Testis (tissue), 2 donors: Measurements from ENCODE around the gene MED27.

Experiments used
- CTCF ChIP-seq, 3 experiments: fragments of 450-650 bp in 2 of 3; fragments of 200-600 bp in 1 of 3; sonication (generic) in 1 of 3; IDR thresholded peaks; one replicate each; pipeline ENCODE4 v1.5.1; 2016 to 2019; ENCODE audit warnings: antibody characterized with exemption in 3 of 3, mild to moderate bottlenecking in 2 of 3, moderate library complexity in 1 of 3
- POLR2A ChIP-seq: fragments of 450-650 bp; IDR thresholded peaks from one replicate; pipeline ENCODE4 v1.6.1; 2017; ENCODE audit warnings: antibody characterized with exemption, mild to moderate bottlenecking, moderate library complexity

- TF ChIP-seq CTCF (IDR thresholded peaks at IDR 0.05) (no peak), POLR2A (no peak)
Measured at GRCh38 chr9:131987232-131987631, 92.4 kb downstream of the MED27 start.
